GM19035 (cell line): Measurements from ENCODE around the gene CRMP1.

Experiments
- ATAC-seq: cut with Tn5 transposase; IDR thresholded peaks from one replicate; pipeline ENCODE4 v1.9.1; 2021; ENCODE audit not compliant: unreplicated experiment

The CRMP1 gene

DNA sequence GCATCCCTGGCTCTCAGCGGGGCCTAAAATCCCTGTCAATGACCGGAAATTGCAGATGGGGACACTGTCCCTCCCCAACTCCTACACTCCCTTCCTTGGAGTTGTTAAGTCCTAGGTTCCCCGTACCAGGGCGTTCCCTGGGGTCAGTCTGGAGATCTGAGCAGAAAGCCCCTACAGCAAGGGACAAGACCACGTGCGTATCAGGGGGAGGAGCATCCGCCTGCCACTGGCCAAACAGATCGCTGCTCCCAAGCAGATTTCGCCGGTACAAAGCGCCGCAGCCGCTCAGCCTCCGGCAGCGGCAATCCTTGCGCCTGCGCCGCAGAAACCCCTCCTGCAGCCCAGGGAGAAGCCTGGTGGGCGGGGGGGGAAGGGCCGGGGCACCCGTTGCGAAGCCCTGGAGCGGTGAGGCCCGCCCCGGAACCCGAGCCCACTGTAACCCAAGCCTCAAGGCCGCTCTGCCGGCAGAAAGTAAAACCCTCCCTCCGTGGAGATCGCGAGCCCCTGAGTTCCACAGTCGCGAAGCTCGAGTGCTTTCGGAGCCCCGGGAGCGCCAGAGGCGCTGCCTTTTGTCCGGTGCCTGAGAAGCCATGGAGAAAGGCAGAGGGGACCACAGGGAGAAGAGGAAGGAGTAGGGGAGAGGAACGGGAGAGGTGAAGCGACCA, 2.7 kb downstream of the CRMP1 start:
- ATAC-seq, result no peak

DNA sequence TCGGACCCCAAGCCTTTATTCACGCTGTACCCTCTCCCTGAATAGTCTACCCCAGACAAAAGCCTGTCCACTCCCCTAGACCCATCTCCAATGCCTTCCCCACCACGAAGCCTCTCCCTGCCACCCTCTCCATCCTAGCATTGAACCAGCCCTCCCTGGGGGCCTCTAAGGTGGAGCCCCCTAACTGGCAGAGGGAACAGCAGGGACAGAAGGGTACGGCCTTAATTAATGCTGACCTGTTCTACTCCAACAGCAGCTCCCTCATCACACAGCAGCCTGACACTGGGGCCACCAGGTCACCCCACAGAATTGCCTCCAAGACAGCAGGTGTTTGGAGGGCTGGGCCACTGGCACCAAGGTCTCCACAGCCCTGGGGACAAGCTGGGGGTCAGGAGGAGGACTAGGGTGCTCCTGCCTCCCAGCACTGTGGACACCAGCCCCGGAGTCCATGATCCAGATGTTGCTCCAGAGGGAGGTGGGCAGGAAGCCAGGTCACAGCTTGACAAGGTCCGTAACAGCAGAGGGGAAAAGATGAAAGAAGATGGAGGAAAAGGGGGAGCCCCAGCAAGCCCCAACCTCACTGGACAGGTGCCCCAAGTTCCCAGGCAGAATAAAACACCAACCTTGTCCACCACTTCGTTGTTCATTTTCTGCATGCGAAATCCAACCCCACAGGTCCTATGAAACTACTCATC, 3.7 kb downstream of the CRMP1 start:
- ATAC-seq, result no peak

DNA sequence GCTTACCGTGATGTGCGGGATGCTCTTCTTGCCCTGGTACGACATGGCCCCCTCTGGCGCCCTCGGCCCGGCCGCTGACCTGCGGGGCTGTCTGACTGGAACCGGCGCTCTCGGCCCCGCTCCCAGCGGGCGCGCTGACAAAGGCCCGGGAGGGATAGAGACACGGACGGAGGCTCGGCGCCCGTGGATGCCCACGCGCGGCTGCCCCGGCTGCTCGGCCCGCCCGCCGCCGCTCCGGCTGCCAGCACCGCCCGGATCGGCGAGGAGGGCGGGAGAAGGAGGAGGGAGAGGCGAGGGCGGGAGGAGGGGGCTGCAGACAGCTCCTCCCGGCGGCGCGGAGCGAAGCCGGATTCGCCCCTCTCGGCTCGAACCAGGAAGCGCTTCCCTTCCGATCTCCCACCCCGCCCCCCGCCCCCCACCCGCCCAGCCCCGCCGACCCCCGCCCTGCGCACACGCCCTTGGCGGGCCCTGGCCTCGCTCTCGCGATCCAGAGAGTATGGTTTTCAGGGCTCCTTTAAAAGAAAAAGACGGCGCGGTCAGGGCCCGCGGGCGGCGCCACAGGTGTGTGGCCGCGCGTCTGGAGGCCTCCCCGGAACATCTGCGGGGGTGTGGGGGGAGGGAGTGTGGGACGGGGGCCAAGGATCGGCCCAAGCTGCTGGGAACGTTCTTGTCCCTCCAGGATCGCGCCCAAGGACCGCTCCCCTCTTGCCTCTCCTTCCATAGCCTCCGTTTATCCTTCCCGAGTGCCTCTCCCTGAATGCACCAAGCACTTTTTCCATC, 4.5 kb downstream of the CRMP1 start:
- no peak for ATAC-seq

DNA sequence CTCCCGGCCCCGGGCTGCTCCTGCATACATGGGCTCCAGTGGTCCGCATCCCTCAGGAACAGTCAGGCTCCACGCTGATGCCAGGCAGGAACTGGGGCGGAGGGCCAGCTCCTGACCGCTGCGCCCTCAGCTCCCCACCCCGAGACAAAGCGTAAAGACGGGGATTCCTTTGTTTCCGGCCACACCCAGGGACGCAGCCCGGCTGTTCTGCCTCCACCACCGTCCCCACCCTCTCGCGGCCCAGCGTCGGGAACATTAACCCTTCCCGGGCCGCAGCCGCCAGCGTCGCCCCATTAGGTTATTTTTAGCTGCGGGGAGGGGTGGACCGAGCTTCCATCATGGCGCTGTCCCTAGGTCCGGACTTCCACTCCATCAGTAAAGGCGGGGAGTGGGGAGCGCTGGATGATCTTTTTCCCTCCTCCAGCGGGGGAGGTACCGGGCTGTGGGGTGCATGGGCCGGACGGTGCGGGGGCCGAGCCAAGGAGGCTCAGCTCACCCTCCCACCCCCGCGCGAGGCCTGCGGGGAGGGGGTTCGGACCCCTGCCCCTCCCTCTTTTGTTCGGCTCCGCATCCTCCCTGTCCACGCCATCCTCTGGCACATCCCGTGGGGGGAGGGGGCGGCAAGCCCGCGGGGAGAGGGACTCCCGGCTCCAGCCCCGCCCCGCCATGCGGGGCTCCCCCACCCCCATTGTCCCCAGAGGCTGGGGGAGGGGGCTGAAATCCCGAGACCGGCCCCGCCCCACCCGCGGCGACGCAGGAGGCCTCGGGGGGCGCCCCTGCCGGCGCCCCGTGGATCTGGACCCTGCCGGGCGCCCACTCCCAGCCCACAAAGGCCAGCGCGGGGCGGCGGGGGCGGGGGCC, 5.3 kb downstream of the CRMP1 start:
- no peak for ATAC-seq

DNA sequence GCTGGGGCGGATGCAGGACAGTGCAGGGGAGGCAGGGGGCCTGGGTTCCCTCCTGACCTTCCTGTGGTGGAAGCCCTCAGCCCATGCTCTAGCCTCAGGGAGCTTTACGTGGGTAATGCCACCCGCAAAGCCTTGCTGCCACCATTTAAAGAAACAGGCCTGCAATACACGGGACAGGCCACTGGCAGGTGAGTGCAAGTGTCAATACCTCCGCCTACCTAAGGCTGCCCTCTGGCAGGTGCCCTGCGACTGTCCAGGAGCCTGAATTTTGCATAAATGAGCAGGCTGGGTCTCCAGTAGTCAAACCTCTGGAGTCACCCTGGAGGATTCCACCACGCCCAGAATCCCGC, 5.9 kb downstream of the CRMP1 start:
- no peak for ATAC-seq

DNA sequence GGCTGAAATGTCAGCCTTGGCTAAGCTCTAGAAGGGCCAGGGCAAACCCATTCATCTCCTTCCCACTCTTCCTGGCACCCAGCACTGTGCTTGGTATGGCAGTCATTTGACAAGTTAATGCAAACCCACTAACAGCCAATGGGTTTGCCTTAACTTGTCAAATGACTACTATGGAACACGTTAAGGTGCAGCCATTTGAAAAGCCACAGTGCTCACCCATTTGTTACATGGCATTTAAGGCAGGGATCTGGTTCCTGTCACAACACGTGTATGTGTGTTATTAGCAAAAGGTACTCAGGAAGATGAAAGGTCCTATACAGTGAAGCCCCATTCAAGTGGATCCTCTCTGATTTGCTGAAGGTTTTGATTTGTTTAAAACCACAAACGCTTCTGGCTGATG, 7.2 kb downstream of the CRMP1 start:
- ATAC-seq, result no peak

DNA sequence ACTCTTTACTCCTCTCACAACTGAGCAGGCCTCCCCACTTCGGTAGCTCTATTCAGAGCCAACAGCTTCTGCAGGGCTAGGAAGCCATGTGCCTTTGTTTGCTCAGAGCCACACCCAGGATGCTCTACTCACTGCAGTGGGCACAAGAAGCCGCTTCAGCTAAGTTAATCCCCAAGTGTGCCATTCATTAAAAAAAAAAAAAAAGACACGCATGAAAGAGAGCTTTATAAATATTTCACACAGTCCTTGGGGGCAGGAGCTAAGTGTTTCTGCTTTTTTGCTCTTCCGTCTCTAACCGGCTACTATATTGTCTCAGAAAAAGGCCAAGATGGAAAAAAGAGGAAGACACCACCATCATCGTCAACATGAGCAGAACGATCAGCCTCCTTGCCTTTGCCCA, 8.1 kb downstream of the CRMP1 start:
- ATAC-seq, result no peak

DNA sequence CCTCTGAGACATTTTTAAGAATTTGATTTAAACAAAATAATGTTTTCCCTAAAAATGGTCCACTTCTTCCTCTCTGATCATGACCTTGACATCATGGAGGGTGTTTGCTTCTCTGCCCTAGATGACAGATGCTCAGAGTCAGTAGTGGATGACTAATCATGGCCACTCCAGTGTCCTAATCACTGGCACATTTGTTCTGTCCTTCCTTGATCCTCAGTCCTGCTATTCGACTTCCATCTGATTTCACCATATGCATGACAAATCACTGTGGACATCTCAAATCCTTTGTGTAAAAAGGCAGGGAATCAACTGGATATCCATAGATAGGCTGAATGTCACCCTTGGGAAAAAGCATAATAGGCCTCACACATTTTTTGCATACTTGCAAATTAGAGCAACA, 9.0 kb downstream of the CRMP1 start:
- no peak for ATAC-seq

DNA sequence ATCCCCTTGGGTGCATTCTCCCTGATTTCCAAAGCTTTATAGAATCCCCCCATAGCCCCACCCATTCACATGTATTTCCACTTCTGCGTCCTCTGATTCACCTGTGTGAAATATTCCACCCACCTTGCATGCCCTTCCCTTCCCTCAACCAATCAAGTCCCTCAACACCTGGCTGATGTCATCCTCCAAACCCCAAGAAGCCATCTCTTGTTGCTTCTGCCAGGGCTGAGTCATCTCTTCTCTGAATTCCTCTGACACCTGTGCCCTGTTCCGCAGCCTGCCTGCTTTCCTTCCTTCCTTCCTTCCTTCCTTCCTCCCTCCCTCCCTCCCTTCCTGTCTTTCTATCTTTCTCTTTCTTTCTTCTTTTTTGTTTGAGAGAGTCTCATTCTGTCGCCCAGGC, 9.9 kb downstream of the CRMP1 start:
- no peak for ATAC-seq

DNA sequence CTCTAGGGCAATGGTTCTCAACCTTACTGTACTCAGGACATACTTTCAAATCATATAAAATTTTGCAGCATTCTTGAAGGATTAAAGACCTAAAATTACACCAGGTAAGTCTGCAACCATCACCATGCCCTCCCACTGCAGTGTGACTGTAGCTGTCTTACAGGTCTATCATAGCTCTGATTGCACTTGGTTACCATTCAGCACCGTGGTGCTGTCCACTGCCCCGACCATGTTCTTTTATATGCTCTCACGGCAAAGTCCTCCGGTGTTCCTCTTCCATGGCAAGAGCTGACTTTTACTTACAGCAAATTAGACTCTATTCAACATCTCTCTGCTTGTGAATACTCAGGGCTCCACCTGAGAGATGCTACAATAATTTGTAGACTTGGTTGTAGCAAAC, 11.5 kb downstream of the CRMP1 start:
- no peak for ATAC-seq

DNA sequence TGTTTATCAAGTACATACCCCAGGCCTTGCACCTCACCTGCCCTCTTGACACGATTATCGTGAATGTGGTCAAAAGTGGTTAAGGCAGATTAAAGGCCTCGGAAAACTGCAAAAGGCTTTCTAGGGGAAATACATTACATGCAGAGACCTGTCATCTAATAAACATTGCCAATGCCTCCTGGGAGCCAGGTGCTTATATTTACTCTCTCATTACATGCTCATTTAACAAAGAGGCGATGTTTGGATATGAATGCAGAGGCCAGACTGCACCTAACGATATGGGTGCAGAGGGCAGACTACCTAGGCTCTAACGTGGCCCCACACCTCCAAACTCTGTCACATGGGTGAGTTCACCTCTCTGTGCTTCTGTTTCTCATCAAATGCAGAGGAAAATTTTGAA, 14.5 kb downstream of the CRMP1 start:
- no peak for ATAC-seq

DNA sequence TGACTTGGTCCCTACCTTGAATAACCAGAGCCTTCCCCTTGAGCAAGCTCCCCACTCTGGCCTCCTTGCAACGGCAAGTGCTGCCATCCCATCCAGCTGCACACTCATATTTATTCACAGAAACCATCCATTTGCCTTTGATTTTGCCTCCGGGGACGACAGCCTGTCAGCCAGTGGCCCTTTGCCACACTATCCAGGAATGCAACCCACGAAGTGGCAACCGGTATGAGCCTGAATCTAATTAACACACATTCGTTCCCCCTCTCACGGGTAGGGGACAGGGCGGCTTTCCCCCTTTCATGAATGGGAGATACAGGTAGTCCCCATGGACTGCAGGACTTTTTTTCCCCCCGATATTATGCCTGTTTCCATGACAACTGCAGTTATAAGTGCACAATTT, 15.5 kb downstream of the CRMP1 start:
- no peak for ATAC-seq

DNA sequence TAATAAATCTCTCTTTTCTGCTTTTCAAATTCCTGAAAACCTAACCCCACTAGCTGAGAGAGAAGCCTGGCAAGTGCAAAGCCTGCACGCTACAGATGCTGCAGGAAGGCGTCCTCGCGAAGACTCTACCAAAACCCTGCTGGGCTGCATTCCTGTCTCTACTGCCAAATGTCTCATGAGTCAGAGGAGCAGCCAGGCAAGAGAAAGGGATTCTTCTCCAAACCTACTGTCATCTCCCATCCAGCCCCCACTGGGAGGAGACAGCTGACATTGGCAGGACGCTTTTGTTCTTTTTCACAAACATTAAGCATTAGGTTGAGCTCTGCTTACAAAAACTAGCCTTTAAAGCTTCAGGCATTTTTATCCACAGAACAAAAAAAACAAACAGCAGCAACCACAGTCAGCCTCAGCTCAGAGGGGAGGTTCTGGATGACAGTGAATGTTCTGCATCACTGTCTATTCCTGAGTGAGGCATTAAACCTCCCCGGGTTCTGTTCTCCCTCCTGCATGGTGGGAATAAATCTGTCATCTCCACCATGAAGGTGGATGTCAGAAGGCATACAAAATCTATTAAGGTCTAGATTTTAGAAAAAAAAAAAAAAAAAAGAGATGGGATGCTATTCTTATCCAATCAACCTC, 18.0 kb downstream of the CRMP1 start:
- no peak for ATAC-seq

DNA sequence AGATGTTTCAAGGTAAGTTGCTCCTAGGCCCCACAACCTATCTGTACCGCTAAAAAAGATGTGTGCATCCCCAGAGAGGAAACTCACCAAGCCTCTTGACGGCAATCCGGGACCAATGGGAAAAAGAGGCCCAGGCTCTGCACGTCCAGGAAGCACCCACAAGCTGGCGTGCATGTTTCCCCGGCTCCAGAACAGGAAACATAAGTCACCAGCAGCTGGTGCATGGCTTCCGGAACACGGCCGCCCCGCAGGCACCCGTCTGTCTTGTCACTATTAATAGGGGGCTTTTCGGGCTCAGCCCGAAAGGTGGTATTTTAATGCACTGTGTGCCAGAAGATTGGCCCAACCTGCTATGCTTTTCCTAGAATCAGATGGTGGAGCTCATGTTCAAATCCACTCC, 22.2 kb downstream of the CRMP1 start:
- no peak for ATAC-seq

DNA sequence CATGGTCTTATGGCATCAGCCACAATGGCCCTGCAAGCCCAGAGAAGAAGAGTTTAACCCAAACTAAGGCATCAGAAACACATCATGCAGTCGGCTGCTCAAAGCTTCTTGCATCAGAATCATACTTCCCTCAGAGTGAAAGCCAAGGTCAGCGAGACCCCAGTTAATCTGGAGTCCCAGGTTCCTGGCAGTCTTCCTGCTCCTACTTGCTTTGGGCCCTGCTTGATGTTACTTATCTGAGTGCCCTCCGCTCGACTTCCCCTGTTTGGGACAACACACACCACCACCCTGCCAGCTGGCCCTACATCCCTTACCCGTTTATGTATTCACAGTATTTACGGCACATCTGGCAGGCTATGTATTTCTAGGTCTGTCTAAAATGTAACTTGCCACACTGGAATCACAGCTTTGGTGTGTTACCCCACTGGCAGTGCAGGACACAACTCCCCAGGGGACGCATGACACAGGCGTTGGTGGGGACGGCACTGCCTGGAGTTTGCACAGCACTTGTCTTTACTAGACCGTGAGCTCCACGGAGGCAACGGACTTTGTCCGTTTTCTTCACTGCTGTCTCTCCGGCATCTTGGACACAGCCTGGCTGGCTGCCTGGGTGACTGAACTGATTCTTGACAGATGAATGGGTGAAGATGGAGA, 22.8 kb downstream of the CRMP1 start:
- ATAC-seq, result no peak

DNA sequence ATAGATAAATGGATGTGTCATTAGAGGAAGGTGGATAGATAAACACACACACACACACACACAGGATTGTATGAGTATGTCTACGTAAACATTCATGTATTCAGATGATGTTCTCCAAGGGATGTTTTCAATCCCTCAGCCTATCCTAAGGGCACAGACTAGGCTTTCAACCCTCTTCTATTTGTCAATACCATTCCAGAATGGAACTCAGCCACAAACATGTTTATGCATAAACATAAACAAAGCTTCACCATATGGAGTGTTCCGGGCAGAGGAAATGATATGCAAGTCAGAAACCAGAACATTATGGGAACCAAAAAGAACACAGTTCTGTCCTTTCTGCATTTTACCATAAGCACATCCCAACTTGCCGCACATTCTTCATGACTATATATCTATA, 25.0 kb downstream of the CRMP1 start:
- no peak for ATAC-seq

DNA sequence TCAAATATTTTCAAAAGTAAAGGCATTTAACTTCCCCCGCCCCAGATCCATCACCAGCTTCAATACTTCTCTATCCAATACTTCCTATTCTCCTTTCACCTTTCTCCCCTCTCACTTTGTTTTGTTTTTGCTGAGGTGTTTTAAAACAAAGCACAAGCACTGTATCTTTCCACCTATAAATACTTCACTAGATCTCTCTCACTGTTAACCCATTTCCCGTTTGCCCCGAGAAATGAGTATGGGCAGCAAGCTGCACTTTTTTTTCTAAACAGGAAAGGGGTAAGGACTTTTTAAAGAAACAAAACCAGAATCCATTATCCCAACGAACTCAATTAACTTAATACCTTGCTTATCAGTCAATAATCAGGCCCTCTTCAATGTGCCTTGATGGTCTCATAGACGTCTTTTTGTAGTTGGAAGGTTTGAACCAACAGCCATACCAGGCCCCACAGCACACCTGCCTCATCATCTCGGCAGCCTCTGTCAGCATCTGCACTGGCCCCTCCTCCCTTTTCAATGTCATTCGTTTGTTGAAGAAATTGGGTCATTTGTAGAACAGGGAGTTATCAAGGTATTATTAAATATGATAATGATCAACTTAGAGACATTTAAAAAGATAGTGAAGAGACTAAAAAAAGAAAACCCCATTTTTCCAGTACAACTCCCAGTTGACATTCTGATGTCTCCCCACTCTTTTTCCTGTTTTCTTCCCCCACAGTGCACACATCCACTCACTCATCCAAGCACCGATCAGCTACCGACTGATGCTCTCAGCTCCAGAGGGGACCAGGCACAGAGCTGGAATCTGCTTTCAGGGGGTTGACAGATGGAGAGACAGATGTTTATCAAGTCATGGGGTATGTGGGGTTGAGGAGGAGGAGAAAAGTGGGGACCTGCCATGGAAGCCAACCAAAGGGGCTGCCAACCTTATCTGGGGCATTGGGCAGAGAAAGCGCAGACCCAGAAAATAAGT, 25.8 kb downstream of the CRMP1 start:
- ATAC-seq, result no peak

DNA sequence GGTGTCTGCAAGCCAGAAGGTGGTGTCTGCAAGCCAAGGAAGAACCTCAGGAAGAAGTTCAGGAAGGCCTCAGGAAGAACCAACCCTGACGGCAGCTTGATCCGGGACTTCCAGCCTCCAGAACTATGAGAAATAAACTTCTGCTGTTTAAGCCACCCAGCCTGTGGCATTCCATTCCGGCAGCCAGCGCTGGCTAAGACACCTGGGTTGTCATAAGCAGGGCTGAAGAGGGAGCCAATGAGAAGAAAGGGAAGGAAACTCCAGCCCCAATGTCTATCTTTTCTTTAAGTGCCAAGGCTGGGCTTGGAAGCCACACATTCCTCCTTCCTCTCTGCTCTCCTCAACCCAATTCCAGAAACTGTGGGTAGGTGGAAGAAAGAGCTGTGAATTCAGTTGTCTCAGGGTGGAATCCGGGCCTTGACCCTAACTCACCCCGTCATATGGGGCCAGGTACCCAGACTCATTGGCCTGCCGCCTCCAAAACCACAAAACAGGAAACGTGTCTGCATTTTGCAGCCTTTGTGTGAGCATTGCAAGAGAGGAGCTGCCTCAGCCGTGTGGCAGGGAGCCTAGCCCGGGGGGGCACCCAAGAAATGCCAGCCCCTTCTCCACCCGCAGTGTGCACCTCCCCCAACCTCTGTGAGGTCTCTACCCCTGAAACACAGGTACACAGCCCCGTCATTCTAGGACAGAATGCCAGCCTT, 26.8 kb downstream of the CRMP1 start:
- ATAC-seq, result no peak
